Cerebellar cortex (tissue), 1 donor: Measurements from ENCODE around the gene SORBS1.

ENCODE experiments used
- DNase-seq: peaks from one replicate; pipeline ENCODE4 v3.0.0-alpha.2; 2015; ENCODE audit warnings: low spot score

The SORBS1 gene

DNA sequence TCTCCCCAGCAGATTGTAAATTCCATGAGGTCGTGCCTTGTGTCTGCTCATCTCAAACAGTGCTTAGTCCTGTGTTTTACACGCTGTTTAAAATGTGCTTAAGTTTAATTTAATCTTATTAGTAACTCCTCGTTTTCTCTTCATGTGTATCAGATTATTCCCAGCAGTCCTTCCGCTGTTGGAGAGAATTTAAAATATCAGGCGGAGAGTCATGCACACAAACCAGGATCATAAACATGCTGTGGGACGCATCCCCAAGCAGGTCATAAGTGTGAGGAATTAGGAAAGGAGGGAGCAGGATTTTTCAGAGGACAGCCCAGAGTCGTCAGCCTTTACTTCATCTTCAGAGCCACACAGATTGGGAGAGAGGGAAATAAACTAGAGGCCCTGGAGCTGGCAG, 4.2 kb upstream of the SORBS1 start:
- no peak for DNase-seq

- no peak for DNase-seq
Observed at GRCh38 chr10:95564291-95564690, 3.1 kb upstream of the SORBS1 start.

DNA sequence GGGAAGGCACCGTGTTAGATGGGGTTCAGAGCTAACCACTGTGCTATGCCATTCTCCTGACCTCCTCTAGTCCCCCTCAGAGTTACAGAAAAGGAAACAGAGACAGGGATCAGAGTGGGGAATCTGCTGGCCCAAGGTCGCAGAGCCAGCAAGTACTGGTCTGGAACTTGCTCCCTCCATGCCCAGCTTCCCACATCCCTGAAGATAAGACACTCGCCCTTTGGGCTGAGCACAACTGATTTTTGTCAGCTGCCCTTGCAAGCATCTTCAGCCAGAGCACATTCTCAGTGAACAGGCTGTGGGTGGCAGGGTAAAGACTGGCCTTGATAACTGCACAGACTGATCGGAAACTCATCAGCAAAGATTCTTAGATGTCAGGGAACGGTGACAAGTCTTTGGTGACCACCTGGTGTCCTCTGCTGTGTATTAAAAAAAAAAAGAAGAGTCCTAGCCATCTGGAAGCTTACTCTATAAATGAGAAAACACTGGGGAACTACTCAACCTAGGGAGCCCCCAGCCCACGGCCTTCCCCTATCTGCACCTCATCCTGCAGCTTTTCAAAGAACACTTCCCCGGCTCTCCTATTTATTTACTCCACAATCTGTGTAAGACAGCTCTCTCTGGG, 1.3 kb upstream of the SORBS1 start:
- DNase-seq = no peak

GRCh38 chr10:95561864-95562177, 650 bp upstream of the SORBS1 start:
- no peak for DNase-seq

DNA sequence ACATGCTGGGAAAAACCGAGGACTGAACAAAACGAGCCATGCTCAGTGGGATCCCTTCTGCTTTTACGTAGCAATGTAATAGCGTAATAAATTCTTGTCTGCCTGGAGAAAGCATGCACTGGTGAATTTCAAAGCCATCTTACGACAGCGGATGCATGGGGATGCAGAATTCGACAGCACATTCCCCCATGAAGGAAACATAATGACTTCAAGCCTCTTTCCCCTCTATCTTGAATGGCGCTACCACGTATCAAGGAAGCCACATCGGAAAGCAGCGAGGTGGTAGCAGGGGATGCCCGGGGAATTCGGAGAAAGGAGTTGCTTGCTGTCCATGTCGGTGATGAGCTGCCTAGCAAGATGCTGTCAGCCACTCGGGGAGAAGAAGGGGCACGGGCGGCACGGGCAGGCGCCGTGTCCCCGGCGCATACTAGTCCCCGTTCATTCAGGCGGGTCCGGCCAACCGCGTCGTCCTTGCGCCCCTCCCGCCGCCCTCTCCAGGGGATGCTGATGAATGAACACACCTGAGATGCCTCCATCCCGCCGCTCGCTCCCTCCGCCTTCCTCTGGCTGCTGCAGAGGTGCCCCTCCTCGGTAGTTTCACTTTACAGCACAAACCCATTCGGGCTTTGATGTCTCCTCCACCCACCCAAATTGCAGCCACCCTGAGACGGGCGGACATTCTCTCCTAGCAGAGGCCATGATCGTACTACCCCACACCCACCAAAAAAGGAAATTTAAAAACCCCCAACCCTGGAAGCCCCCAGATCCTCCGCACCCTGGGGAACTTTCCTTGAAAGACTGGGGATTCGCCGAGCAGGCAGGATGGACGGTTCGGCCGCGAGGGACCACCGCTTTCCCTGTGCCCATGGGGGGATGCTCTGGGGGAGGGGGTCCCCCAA, 644 bp downstream of the SORBS1 start:
- peak; percentile 62 for DNase-seq

DNA sequence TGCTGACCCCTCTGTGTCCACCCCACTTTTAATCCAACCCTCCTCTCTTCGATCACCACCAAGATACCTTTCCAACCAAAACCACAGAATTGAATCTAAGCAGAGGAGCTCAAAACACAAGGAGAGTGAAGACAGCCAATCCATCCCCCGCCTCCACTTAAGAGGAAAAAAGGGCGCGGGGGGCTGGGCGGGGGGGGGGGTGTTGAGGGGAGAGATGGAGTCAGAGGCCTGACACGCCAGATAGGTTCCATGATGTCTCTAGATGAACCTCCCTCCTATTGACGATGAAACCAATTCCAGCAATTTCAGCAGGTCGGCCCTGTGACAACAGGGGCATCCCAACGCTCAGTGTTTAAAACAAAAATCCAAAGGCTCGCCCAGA, 1.3 kb downstream of the SORBS1 start:
- DNase-seq = no peak

DNA sequence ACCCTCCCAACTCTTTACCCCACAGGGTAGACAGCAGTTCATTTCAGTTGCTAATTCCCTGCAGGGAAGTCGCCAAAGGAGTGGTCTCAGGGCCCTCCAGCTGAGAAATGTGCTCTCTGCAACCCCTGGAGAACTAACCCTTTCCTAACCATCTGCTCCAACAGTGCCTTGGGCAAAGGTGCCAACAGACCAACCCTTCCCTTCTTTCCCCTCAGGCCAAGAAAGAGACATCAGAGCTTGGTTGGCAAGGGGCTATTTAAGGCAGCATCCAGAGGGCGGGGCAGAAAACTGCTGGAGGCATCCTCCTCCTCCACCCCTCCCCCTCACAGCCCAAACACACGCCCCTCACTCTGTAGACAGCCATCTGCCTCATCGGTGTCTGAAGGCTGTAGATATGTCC, 1.7 kb downstream of the SORBS1 start:
- DNase-seq = no peak

- DNase-seq = no peak
Observed at GRCh38 chr10:95558593-95559320, 2.4 kb downstream of the SORBS1 start.

- DNase-seq = no peak
Observed at GRCh38 chr10:95556994-95557767, 4.0 kb downstream of the SORBS1 start.

DNA sequence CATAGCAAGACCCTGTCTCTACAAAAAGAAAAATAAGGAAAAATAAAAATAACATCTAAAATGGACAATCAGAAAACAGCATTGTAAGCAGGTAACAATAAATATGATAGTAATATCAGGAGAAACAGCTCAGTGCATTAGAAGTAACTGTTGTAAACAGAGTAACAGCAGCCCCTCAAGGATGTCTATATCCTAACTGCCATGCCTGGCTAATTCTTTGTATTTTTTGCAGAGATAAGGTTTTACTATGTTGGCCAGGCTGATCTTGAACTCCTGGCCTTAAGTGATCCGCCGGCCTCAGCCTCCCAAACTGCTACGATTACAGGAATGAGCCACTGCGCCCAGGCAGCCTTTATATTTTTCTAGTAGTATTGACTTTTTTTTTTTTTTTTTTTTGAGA, 7.5 kb downstream of the SORBS1 start:
- DNase-seq = no peak

- DNase-seq = no peak
Observed at GRCh38 chr10:95552679-95553342, 8.4 kb downstream of the SORBS1 start.

DNA sequence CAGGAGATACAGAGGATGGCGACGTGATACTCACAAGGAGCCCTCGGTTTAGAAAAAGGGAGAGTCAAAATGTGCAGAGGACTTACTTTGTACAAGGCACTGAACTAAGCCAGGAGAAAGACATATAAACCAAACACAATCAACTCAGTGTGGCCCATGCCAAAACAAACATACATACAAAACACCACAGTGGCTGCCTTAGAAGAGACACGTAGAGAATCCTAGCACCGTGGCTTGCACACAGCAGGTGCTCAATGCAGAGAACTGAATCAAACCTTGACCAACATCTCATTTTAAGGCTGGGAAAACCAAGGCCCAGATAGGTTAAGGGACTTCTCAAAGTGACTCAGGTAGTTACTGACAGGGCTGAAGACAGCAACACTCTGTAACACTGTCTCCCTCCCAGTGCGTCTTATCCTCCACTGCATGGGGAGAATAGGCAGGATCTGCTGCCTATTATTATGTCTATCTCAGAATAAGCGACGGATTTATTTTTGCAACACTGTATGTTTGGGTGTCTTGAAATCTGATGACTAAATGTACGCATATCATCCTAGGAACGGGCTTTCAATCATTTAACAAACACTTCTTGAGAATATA, 11.0 kb downstream of the SORBS1 start:
- DNase-seq = no peak

- no peak for DNase-seq
Observed at GRCh38 chr10:95547791-95548435, 13.3 kb downstream of the SORBS1 start.

DNA sequence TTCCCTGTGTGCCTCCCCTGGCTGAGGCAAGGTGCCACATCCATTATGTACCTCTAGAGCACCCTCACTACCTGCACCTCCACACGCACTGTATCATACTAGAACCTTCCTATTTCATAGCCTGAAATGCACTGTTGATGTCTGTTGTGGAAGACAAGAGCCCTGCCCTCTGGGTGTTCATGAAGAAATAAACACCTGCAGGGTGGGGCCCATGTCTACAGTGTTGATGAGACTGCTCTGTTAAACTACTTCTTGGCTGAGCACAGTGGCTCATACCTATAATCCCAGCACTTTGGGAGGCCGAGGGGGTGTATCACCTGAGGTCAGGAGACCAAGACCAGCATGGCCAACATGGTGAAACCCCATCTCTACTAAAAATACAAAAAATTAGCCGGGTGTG, 14.0 kb downstream of the SORBS1 start:
- no peak for DNase-seq

GRCh38 chr10:95545981-95546380, 15.2 kb downstream of the SORBS1 start:
- no peak for DNase-seq

GRCh38 chr10:95544783-95545500, 16.2 kb downstream of the SORBS1 start:
- DNase-seq = no peak

- no peak for DNase-seq
Observed at GRCh38 chr10:95543459-95543858, 17.7 kb downstream of the SORBS1 start.

DNA sequence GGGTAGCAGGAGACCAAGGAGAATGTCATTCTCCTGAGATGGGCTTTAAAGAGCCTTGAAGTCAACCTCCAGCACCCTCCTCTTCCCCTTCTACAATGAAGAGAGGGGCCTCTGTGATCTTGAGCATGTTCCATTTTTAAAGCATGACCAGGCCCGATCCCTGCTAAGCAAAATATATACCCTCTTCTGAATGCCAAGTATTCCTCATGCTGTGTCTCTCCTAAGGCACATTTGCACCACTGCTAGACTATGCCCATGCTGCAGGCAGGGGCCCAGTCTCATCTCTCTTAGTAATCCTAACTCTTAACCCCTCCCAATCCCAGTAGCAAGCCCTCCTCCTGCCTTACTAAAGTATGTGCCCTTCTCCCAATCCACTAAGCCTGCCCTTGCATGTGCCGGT, 18.4 kb downstream of the SORBS1 start:
- no peak for DNase-seq

DNA sequence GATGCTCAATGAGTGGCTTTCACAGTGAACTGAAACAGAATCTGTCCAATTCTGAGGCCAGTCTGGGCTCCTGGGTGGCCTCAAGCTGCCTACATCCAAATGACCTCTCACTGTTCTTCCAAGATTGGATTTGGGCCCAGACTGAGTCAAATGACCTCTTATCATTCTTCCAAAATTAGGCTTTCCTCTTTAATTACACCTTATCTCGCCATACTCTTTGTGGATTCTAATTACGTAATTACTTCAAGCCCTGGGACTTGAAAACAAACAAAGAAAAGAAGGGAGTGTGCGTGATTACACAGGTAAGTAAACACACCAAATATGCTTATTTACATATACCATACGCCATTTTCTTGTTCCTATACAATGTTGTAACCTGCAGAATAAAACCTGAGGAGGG, 18.8 kb downstream of the SORBS1 start:
- DNase-seq = peak; percentile 56

- DNase-seq = no peak
Observed at GRCh38 chr10:95540514-95541052, 20.6 kb downstream of the SORBS1 start.
